Measurements from ENCODE around the gene SLIT3.

Gene SLIT3

GRCh38 chr5:168878135-168878745 is 422.7 kb downstream of the SLIT3 start:
- no peak for DNase-seq

DNA sequence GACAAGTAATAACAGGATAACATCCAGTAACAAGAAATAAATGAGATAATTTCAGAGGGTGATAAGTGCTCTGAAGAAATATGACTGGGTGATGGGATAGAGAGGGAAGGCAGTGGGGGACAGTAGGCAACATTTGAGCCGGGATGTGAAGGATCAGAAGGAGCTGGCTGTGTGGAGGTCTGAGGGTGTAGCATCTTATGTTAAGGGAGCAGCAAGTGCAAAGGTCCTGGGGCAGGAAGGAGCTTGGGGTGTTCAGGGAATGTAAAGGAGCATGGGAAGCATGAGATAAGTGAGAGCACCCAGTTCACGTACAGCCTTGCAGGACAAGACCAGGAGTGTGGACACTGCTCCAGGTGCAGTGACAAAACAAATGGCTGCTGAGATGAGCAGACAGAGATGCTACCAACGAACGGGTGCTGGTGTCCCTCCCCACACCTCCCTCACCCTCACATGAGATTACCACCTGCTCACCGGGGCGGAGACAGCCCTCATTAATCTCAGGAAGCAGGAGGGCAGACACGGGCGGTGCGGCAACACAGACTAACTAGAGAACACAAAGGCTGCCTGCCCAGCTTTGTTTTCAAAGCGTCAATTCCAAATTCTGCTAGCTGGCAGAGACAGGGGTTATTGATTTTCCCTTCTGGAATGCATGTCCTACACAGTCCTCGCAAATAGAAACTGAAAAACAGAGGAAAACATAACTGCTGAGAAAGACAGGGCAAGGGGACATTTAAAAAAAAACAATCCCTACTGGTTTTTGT is 423.6 kb downstream of the SLIT3 start:
- no peak for DNase-seq

- no peak for DNase-seq
These were observed 424.5 kb downstream of the SLIT3 start for GRCh38 chr5:168876419-168876818.

DNA sequence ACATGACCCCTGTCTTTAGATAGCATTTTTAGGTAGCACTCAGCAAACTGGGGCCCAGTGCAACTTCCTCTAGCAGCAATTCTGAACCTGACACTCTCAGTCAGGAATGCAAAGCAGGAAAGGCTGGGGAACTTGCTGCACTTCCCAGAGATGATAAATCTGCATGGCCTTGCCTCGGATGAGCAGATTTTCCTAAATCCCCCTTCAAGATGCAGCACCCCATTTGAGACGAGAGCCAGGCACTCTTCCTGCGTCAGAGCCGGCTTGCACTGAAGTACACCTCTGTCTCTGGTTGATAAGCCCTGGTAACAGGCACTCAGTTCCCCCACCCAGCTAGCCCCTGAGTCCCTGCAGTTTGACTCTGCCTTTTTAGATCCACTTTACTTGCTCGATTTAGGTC is 425.1 kb downstream of the SLIT3 start:
- no peak for DNase-seq

GRCh38 chr5:168874713-168875380 is 426.1 kb downstream of the SLIT3 start:
- DNase-seq: no peak

GRCh38 chr5:168872246-168872645 is 428.7 kb downstream of the SLIT3 start:
- no peak for DNase-seq

- no peak for DNase-seq
These were observed 430.0 kb downstream of the SLIT3 start for GRCh38 chr5:168870910-168871309.

DNA sequence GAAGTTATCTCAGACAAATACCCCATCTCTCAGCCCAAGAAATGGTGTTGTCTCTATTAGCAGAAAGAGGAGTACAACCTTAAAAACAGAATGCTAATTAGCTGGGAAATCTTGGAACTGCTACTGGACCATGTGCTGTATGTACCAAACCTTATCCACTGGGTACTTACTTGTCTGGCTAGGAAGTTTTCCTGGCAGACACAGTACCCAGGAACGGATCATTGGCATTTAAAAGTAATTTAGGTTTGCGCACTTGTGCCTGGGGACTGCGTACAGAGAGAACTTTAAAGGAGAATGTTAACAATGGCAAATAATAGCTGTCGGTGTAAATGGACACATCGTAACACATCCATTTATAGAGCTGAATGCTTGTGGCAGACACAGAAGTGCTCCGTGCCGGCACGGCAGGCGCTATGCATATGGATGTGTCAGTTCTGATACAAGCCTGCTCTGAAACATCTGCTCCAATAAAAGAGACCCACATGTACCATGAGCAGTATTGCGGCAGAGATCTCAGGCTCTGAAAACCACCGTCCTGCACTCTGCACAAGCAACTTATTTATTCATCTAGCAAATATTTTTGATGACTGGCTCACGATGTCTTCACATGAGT is 431.2 kb downstream of the SLIT3 start:
- DNase-seq: peak; percentile 81

GRCh38 chr5:168867241-168867640 is 433.7 kb downstream of the SLIT3 start:
- DNase-seq: no peak

DNA sequence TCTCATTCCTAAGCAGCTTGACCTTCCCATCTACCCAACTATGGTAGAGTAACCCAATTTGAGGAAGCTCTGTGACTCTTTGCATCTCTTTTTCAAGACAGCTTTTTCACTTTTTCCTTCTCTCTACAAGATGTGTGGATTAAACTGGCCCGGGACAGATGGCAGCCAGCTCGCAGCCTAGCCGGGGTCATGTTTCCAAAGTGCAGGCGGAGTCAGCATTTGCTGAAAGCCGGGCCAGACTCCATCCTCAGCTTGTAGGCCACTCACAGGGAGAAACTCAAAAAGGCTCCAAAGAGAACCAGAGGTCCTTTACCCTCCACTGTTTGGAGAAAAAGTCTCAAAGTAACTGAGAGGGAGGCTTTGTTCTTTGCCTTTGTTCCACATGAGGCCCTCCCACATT is 435.0 kb downstream of the SLIT3 start:
- peak; percentile 84 for DNase-seq

GRCh38 chr5:168863021-168863420 is 437.9 kb downstream of the SLIT3 start:
- no peak for DNase-seq

DNA sequence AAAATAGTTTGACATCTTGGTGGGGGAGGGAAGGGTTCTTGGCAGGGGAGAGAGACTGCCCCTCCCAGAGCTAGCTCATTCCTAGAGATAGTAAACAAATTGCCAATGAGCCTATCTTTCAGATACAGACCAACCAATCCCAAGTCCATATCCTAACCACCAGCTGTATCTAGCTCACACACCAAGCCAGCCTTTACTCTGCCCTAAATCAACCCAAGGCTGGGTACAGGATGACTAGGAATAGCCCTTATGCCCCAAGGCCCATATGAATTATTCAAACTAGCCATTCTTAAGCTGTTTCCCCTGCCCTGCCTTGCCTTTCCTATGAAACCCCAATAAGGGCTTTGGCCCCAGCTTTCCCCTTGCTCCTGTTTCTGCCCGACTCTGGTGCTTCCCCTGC is 440.4 kb downstream of the SLIT3 start:
- no peak for DNase-seq

DNA sequence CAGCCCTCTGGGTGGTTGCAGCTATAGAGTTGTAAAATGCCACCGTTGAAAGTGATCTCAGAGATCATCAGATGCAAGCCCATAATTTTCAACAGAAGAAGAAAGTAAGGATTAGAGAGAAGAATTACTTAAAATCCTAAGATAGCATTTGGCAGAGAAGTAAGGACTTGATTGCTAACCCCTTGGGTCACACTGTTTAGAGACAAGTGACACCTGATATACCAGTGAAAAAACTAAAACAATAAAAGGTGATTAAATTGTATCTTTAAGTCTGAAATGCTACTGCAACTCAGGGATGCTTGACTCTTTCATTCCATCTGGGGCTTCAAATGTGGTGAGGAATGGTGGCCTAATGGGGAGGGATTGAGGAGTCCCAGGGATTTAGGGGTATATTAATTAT is 440.9 kb downstream of the SLIT3 start:
- no peak for DNase-seq

DNA sequence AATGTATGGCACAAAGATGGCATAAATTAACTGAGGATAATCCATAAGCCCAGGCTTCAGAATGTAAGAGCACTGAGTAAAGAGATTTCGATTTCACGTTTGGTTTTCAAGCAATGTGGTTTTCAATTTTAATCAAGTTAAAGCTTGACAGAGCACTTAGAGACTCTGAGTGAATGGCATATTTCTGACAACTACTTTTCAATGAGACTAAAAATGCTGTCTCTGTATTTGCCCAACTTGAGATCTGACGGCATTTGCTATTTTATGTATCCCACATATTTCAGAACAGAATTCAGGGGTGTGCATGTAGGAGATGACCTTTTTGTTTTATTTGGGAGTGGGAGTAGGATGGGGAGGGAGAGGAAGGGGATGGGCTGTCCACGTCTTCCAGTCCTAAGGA is 441.5 kb downstream of the SLIT3 start:
- DNase-seq: no peak

DNA sequence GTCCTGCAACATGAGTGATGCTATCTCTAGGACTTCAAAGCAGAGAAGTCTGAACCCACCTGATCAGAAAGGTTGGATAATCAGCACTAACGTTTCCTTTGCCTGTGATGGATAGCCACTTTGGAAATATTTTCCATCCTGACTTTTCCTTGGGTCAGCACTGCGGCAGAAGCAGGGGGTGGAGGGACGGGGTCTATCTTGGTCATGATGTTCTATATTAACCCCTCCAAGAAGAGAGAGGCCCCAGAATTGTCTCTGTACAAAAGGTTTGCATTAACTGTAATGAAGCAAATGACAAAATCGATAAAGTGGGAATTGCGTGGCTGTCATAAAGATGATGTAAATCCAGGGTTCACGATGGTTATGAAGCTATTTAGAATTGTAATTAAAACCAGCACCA is 441.9 kb downstream of the SLIT3 start:
- DNase-seq: no peak

- DNase-seq: no peak
These were observed 442.6 kb downstream of the SLIT3 start for GRCh38 chr5:168858371-168858770.

GRCh38 chr5:168853972-168854371 is 447.0 kb downstream of the SLIT3 start:
- DNase-seq: no peak

GRCh38 chr5:168852329-168852728 is 448.6 kb downstream of the SLIT3 start:
- no peak for DNase-seq

DNA sequence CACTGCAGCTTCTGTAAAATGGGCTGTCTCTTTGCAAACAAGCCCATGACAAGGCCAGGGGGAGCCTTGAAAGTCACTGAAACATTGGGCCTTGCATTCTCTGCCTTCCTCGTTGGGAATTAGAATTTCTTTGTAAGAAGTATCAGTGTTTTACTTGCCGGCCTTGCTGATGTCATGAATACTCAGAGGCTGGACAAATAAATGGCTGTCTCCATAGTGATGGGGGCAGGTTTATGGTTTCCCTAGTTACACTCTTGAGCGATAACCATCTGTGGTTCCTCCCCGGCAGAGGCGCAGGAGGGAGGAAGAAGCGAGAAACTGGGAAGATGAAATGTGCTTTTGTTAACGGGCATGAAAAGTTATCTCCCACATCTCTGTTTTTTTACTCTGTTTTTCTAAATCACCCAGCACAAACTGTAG is 449.0 kb downstream of the SLIT3 start:
- DNase-seq: peak; percentile 75

DNA sequence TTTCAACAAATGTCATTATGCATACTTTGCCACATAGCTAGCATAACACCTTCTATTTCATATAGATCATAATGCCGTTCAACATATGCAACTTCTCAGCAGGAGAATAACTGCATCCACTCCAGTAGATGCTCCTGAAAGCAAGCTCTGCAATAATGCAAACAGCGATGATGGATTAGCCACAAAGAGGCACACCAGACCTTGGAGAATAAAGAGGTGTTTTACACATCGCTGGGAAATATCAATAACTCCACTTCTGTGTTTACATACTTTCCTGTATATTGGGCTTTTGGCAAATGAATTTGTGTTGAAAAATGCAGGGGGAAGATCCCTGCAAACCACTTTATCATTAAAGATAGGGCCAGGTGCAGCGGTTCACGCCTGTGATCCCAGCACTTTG is 450.3 kb downstream of the SLIT3 start:
- DNase-seq: no peak

GRCh38 chr5:168848569-168848968 is 452.4 kb downstream of the SLIT3 start:
- DNase-seq: no peak

GRCh38 chr5:168847511-168848073 is 453.3 kb downstream of the SLIT3 start:
- DNase-seq: no peak

- DNase-seq: no peak
These were observed 456.0 kb downstream of the SLIT3 start for GRCh38 chr5:168844922-168845296.

Measured in DMS 273 treated with DMSO at 0.1 percent for 48 hours (cell line).